Loucy (cell line): ENCODE measurements around the gene C2CD3.
"Not testable (repeated sequence)": the region's sequence is repeated elsewhere in the genome, so short reads cannot be mapped to it uniquely, and the experiment has no call there.

ENCODE experiments used
- H2AFZ ChIP-seq: fragments of 200-600 bp; sonication (generic); 2 replicates; pipeline ENCODE4 v1.6.0; 2016; ENCODE audit warnings: antibody characterized with exemption, mild to moderate bottlenecking, low read length, moderate library complexity
- H3F3A ChIP-seq: fragments of 200-600 bp; 2 replicates; pipeline ENCODE4 v1.6.0; 2016; ENCODE audit warnings: antibody characterized with exemption, low read depth, mild to moderate bottlenecking
- H3K27me3 ChIP-seq: fragments of 200-600 bp; sonication (generic); 2 replicates; pipeline ENCODE4 v1.6.1; 2014; ENCODE audit warnings: low read length, mild to moderate bottlenecking; ENCODE audit not compliant: insufficient read depth, poor library complexity, severe bottlenecking
- H3K36me3 ChIP-seq: fragments of 200-600 bp; sonication (generic); 2 replicates; pipeline ENCODE4 v1.6.1; 2016; ENCODE audit warnings: low read length; ENCODE audit not compliant: insufficient read depth
- H3K4me1 ChIP-seq: fragments of 200-600 bp; sonication (generic); 2 replicates; pipeline ENCODE4 v1.5.1; 2014; ENCODE audit warnings: low read length, mild to moderate bottlenecking; ENCODE audit not compliant: insufficient read depth, poor library complexity, severe bottlenecking
- H3K4me2 ChIP-seq: fragments of 200-600 bp; sonication (generic); 2 replicates; pipeline ENCODE4 v1.6.0; 2014; ENCODE audit warnings: antibody characterized with exemption, low read length, low read depth, mild to moderate bottlenecking; ENCODE audit not compliant: poor library complexity, severe bottlenecking
- H3K4me3 ChIP-seq: fragments of 200-600 bp; sonication (generic); 2 replicates; pipeline ENCODE4 v1.5.1; 2014; ENCODE audit warnings: low read length, mild to moderate bottlenecking, mixed read lengths; ENCODE audit not compliant: poor library complexity, severe bottlenecking
- H3K79me2 ChIP-seq: fragments of 200-600 bp; sonication (generic); 2 replicates; pipeline ENCODE4 v1.6.1; 2014; ENCODE audit warnings: low read length; ENCODE audit not compliant: insufficient read depth
- H3K9ac ChIP-seq: fragments of 200-600 bp; sonication (generic); 2 replicates; pipeline ENCODE4 v1.6.0; 2014; ENCODE audit warnings: mild to moderate bottlenecking, low read depth, low read length, moderate library complexity; ENCODE audit not compliant: poor library complexity, severe bottlenecking
- H3K9me2 ChIP-seq: fragments of 200-600 bp; sonication (generic); replicated peaks from 2 replicates; pipeline ENCODE4 v1.6.1; 2016; ENCODE audit warnings: low read depth, low read length, mixed read lengths
- H3K9me3 ChIP-seq: fragments of 200-600 bp; sonication (generic); 2 replicates; pipeline ENCODE4 v1.6.1; 2014; ENCODE audit warnings: mild to moderate bottlenecking, antibody characterized with exemption, low read length, low read depth; ENCODE audit not compliant: insufficient read depth
- H4K20me1 ChIP-seq: fragments of 200-600 bp; sonication (generic); 2 replicates; pipeline ENCODE4 v1.6.0; 2014; ENCODE audit warnings: antibody characterized with exemption, low read length, mild to moderate bottlenecking; ENCODE audit not compliant: insufficient read depth, poor library complexity, severe bottlenecking
- CTCF ChIP-seq: fragments of 200-600 bp; sonication (generic); conservative IDR thresholded peaks from 2 replicates; pipeline ENCODE4 v1.5.1; 2014; ENCODE audit warnings: mild to moderate bottlenecking, antibody characterized with exemption, low read length
- EZH2phosphoT487 ChIP-seq: fragments of 200-600 bp; IDR thresholded peaks from 2 replicates; pipeline ENCODE4 v1.6.1; 2018; ENCODE audit warnings: antibody characterized with exemption, mild to moderate bottlenecking, moderate library complexity, borderline replicate concordance

The C2CD3 gene

GRCh38 chr11:74086242-74086884 is 84.4 kb downstream of the C2CD3 start:
- H3K9ac ChIP-seq = no peak overlapping the region
- no peak overlapping the region for H2AFZ ChIP-seq
- no peaks in the 10 kb centered on the region for H4K20me1 ChIP-seq
- no peaks in the 10 kb centered on the region for H3K79me2 ChIP-seq
- no peaks in the 10 kb centered on the region for H3K27me3 ChIP-seq
- TF ChIP-seq EZH2phosphoT487 (no peak), CTCF (no peak)
- H3K9me2 ChIP-seq = no peaks in the 10 kb centered on the region
- H3K4me3 ChIP-seq = no peak overlapping the region
- no peaks in the 10 kb centered on the region for H3K9me3 ChIP-seq
- H3K36me3 ChIP-seq = peaks cover 40% of the 10 kb centered on the region; the same call in 1 of the 2 replicates
- H3K4me1 ChIP-seq = peaks cover 10% of the 10 kb centered on the region
- H3F3A ChIP-seq = no peaks in the 10 kb centered on the region
- H3K4me2 ChIP-seq = no peak overlapping the region

GRCh38 chr11:74085542-74085892 is 85.3 kb downstream of the C2CD3 start:
- no peak for TF ChIP-seq CTCF
- TF ChIP-seq EZH2phosphoT487 = no peak
- H3K9ac ChIP-seq = no peak overlapping the region

GRCh38 chr11:74084796-74085541 is 85.8 kb downstream of the C2CD3 start:
- no peak for TF ChIP-seq CTCF
- no peak for TF ChIP-seq EZH2phosphoT487
- Histone ChIP-seq H3K4me2 (no peak overlapping the region), H2AFZ (no peak overlapping the region), H3K9ac (no peak overlapping the region), H3K36me3 (peaks cover 35% of the 10 kb centered on the region; the same call in 1 of the 2 replicates), H3K27me3 (no peaks in the 10 kb centered on the region), H3K4me1 (peaks cover 10% of the 10 kb centered on the region), H3F3A (no peaks in the 10 kb centered on the region), H3K9me2 (no peaks in the 10 kb centered on the region), H3K79me2 (no peaks in the 10 kb centered on the region), H4K20me1 (no peaks in the 10 kb centered on the region), H3K9me3 (no peaks in the 10 kb centered on the region), H3K4me3 (no peak overlapping the region)

More at GRCh38 chr11:74085542-74085892, 85.3 kb downstream of the C2CD3 start:
- Histone ChIP-seq H3K9me3 (no peaks in the 10 kb centered on the region), H4K20me1 (no peaks in the 10 kb centered on the region), H3K9me2 (no peaks in the 10 kb centered on the region), H3F3A (no peaks in the 10 kb centered on the region), H2AFZ (no peak overlapping the region), H3K4me3 (no peak overlapping the region), H3K4me1 (peaks cover 10% of the 10 kb centered on the region), H3K79me2 (no peaks in the 10 kb centered on the region), H3K36me3 (peaks cover 35% of the 10 kb centered on the region; the same call in 1 of the 2 replicates), H3K27me3 (no peaks in the 10 kb centered on the region), H3K4me2 (no peak overlapping the region)

- not testable (repeated sequence) for H3K4me3 ChIP-seq, H3F3A ChIP-seq, H2AFZ ChIP-seq, H4K20me1 ChIP-seq, H3K9ac ChIP-seq, H3K4me2 ChIP-seq, H3K9me3 ChIP-seq, H3K4me1 ChIP-seq, H3K79me2 ChIP-seq, H3K9me2 ChIP-seq, H3K27me3 ChIP-seq
- peaks cover 30% of the 10 kb centered on the region; the same call in 1 of the 2 replicates for H3K36me3 ChIP-seq
These were observed 86.9 kb downstream of the C2CD3 start for GRCh38 chr11:74083927-74084326.
